ENCODE measurements around the gene PLK3.

DNA sequence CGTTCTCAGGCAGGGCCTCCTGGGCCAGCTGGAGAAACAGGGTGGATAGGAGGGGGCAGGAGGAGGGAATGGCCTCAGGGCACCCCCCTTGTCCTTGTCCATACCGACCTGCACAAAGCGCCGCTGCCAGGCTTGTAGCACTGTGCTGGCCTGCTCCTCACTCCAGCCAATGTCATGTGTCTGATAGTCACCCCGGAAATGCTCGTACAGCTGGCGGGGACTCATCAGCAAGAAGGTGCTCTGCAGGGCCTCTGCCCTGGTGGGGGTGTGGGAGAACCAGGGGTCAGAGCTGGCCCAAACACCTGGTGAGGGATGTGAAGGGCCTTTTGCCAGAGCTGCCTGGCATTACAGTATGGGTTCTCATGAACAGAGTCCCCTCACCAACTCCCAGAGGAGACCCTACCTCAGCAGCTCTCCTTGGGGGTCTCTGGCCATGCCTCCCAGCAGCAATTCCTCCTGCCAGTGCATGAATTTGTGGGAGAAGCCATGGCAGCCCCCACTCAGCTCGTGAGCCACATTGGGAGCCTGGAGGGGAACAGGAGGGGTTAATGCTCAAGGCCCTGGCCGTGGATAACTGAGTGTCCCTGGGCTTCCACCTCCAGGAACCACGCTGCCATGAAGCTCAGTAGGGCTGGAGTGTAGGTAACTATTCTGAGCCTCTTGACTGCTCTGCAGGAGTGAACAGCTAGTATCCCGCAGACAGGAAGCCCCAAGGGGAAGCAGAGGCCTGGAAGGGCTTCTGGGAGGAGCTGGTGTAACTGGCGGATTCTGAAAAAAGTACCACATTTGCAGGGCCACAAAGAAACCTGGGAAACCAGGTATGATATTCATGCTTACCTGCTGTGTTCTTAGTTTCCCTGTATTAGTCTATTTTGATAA is 29.6 kb downstream of the PLK3 start:
- no peak for TF ChIP-seq CTCF (conservative IDR thresholded peaks at IDR 0.05; ENCODE audit: low read depth in 2 of 2)
- no peak for TF ChIP-seq EZH2 (IDR thresholded peaks at IDR 0.05; ENCODE audit: low read depth, unreplicated experiment)
- no peak for TF ChIP-seq POLR2AphosphoS5 (IDR thresholded peaks at IDR 0.05; ENCODE audit: low read depth)
- TF ChIP-seq EZH2phosphoT487 (IDR thresholded peaks at IDR 0.05; ENCODE audit: unreplicated experiment) = no peak
- TF ChIP-seq JUNB (IDR thresholded peaks at IDR 0.05; ENCODE audit: unreplicated experiment) = no peak
- no peak for TF ChIP-seq STAT1 (IDR thresholded peaks at IDR 0.05; ENCODE audit: unreplicated experiment)
- TF ChIP-seq NANOG (IDR thresholded peaks at IDR 0.05; ENCODE audit: borderline replicate concordance) = no peak
- TF ChIP-seq ZNF114 (CRISPR knock-in tag; IDR thresholded peaks at IDR 0.05) = no peak
- TF ChIP-seq CREB1 (CRISPR knock-in tag; IDR thresholded peaks at IDR 0.05; ENCODE audit: low read depth) = no peak
- TF ChIP-seq, protein P1, sequence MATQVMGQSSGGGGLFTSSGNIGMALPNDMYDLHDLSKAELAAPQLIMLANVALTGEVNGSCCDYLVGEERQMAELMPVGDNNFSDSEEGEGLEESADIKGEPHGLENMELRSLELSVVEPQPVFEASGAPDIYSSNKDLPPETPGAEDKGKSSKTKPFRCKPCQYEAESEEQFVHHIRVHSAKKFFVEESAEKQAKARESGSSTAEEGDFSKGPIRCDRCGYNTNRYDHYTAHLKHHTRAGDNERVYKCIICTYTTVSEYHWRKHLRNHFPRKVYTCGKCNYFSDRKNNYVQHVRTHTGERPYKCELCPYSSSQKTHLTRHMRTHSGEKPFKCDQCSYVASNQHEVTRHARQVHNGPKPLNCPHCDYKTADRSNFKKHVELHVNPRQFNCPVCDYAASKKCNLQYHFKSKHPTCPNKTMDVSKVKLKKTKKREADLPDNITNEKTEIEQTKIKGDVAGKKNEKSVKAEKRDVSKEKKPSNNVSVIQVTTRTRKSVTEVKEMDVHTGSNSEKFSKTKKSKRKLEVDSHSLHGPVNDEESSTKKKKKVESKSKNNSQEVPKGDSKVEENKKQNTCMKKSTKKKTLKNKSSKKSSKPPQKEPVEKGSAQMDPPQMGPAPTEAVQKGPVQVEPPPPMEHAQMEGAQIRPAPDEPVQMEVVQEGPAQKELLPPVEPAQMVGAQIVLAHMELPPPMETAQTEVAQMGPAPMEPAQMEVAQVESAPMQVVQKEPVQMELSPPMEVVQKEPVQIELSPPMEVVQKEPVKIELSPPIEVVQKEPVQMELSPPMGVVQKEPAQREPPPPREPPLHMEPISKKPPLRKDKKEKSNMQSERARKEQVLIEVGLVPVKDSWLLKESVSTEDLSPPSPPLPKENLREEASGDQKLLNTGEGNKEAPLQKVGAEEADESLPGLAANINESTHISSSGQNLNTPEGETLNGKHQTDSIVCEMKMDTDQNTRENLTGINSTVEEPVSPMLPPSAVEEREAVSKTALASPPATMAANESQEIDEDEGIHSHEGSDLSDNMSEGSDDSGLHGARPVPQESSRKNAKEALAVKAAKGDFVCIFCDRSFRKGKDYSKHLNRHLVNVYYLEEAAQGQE (IDR thresholded peaks at IDR 0.05; ENCODE audit: unreplicated experiment) = no peak

Measured in GM23338 (cell line).